GM12878 (cell line): ENCODE data around the gene PTCD1. TPM values are rescaled to one million over a fixed set of nuclear protein-coding genes. Genes with fewer than 3 reads are reported as not detected.
A peak's percentile ranks its signal among the peaks of the same experiment; 100 is the strongest.

Experiments used
- ATF2 ChIP-seq: IDR thresholded peaks from 2 replicates; pipeline ENCODE4 v1.6.1; 2012; ENCODE audit warnings: low read length, inconsistent platforms
- EGR1 ChIP-seq, 2 experiments: IDR thresholded peaks; 1 replicate in 1 of 2; 2 replicates in 1 of 2; pipeline ENCODE4 v1.6.1; 2011 to 2012; ENCODE audit warnings: low read depth in 2 of 2, low read length in 2 of 2, borderline replicate concordance in 1 of 2, mild to moderate bottlenecking in 1 of 2, moderate library complexity in 1 of 2
- ETV6 ChIP-seq, 2 experiments: fragments of 450-650 bp in 1 of 2; IDR thresholded peaks in 1 of 2; conservative IDR thresholded peaks in 1 of 2; 2 replicates each; pipeline ENCODE4 v1.6.1; 2014; ENCODE audit warnings: antibody characterized with exemption in 1 of 2, borderline replicate concordance in 1 of 2, low read depth in 1 of 2, mild to moderate bottlenecking in 1 of 2, moderate library complexity in 1 of 2
- FOS ChIP-seq: IDR thresholded peaks from 3 replicates; pipeline ENCODE4 v1.6.1; 2011; ENCODE audit warnings: borderline replicate concordance; ENCODE audit not compliant: insufficient read length; ENCODE audit errors: extremely low read depth
- IRF4 ChIP-seq: IDR thresholded peaks from 2 replicates; pipeline ENCODE4 v1.6.1; 2011; ENCODE audit warnings: low read depth, low read length
- LARP7 ChIP-seq: fragments of 450-650 bp; IDR thresholded peaks from 2 replicates; pipeline ENCODE4 v1.6.1; 2017; ENCODE audit warnings: mild to moderate bottlenecking
- MXI1 ChIP-seq: fragments of 150-350 bp; IDR thresholded peaks from 2 replicates; pipeline ENCODE4 v1.6.1; 2011; ENCODE audit warnings: low read depth, mild to moderate bottlenecking, inconsistent platforms, low read length, improper control_type of control experiment
- PKNOX1 ChIP-seq: fragments of 450-650 bp; IDR thresholded peaks from 2 replicates; pipeline ENCODE4 v1.6.1; 2016; ENCODE audit warnings: mild to moderate bottlenecking
- RFX5 ChIP-seq: IDR thresholded peaks from 2 replicates; pipeline ENCODE4 v1.6.1; 2011; ENCODE audit warnings: low read depth, low read length, improper control_type of control experiment
- TCF7 ChIP-seq: IDR thresholded peaks from 2 replicates; pipeline ENCODE4 v1.6.1; 2014; ENCODE audit warnings: antibody characterized with exemption, borderline replicate concordance
- ZNF592 ChIP-seq: fragments of 450-650 bp; IDR thresholded peaks from 2 replicates; pipeline ENCODE4 v1.6.1; 2017; ENCODE audit warnings: mild to moderate bottlenecking, moderate library complexity
- polyA plus RNA-seq, 11 experiments: library from polyadenylated mRNA; depleted of rRNA in 4 of 11; unstranded in 6 of 11; stranded (reverse) in 5 of 11; fragments of >200 nt; fragmentation: Nextera tagmentation in 4 of 11; fragmentation: Illumina TruSeq in 1 of 11; extraction: Ambion mirVana in 4 of 11; extraction: Trizol in 1 of 11; gene quantifications; 1 replicate in 1 of 11; 2 replicates in 10 of 11; pipeline versions ENCODE4 v1.2.1 to v1.2.3, GENCODE V29; 2011 to 2016; ENCODE audit warnings: inconsistent platforms in 2 of 11, missing spikeins in 2 of 11, low read depth in 1 of 11
- total RNA-seq, 4 experiments: library from RNA; depleted of rRNA in 3 of 4; stranded (reverse); fragments of >200 nt in 3 of 4; fragmentation: Illumina TruSeq in 1 of 4; extraction: Trizol in 1 of 4; gene quantifications; 2 replicates each; pipeline versions ENCODE4 v1.2.1 to v1.2.3, GENCODE V29; 2013 to 2021
- TF ChIP-seq, protein P1 (sequence below): fragments of 450-650 bp; formaldehyde crosslinking; IDR thresholded peaks from 2 replicates; pipeline ENCODE4 v1.5.0; 2022; ENCODE audit warnings: mild to moderate bottlenecking, missing genetic modification characterization
- TF ChIP-seq, protein P2 (sequence below): fragments of 450-650 bp; IDR thresholded peaks from 2 replicates; pipeline ENCODE4 v1.6.1; 2017; ENCODE audit warnings: low read depth, mild to moderate bottlenecking, moderate library complexity

Gene PTCD1
- total and polyA plus RNA-seq, 10 of the 15 experiments (the other 5 are each of a cell fraction or from before 2014, with no cell fraction given), result 0.26 to 9.7 (median 5.0) TPM

GRCh38 chr7:99408379-99409191 is 30.0 kb downstream of the PTCD1 start, which contains the start of the genes BUD31 and PDAP1 (continued):
- TF ChIP-seq, protein P1, sequence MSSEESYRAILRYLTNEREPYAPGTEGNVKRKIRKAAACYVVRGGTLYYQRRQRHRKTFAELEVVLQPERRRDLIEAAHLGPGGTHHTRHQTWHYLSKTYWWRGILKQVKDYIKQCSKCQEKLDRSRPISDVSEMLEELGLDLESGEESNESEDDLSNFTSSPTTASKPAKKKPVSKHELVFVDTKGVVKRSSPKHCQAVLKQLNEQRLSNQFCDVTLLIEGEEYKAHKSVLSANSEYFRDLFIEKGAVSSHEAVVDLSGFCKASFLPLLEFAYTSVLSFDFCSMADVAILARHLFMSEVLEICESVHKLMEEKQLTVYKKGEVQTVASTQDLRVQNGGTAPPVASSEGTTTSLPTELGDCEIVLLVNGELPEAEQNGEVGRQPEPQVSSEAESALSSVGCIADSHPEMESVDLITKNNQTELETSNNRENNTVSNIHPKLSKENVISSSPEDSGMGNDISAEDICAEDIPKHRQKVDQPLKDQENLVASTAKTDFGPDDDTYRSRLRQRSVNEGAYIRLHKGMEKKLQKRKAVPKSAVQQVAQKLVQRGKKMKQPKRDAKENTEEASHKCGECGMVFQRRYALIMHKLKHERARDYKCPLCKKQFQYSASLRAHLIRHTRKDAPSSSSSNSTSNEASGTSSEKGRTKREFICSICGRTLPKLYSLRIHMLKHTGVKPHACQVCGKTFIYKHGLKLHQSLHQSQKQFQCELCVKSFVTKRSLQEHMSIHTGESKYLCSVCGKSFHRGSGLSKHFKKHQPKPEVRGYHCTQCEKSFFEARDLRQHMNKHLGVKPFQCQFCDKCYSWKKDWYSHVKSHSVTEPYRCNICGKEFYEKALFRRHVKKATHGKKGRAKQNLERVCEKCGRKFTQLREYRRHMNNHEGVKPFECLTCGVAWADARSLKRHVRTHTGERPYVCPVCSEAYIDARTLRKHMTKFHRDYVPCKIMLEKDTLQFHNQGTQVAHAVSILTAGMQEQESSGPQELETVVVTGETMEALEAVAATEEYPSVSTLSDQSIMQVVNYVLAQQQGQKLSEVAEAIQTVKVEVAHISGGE (CRISPR knock-in tag), result no peak
- TF ChIP-seq, protein P2, sequence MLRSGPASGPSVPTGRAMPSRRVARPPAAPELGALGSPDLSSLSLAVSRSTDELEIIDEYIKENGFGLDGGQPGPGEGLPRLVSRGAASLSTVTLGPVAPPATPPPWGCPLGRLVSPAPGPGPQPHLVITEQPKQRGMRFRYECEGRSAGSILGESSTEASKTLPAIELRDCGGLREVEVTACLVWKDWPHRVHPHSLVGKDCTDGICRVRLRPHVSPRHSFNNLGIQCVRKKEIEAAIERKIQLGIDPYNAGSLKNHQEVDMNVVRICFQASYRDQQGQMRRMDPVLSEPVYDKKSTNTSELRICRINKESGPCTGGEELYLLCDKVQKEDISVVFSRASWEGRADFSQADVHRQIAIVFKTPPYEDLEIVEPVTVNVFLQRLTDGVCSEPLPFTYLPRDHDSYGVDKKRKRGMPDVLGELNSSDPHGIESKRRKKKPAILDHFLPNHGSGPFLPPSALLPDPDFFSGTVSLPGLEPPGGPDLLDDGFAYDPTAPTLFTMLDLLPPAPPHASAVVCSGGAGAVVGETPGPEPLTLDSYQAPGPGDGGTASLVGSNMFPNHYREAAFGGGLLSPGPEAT, result peak; percentile 85; the same call in 1 of the 2 replicates
- TF ChIP-seq ZNF592 (peak; percentile 96), ETV6 (conservative IDR thresholded peaks at IDR 0.05 in 1 of 2, IDR thresholded peaks at IDR 0.05 in 1 of 2; ENCODE audit: borderline replicate concordance in 1 of 2, low read depth in 1 of 2) (peak in 1 of 2 experiments; percentile 11; a peak in 1 of 4 replicates), RFX5 (0 out of 2 replicates have a peak, but pooled peaks have one; percentile 17), TCF7 (no peak), FOS (no peak), EGR1 (IDR thresholded peaks at IDR 0.05; ENCODE audit: borderline replicate concordance in 1 of 2, low read depth in 2 of 2, low read length in 2 of 2) (peak in 1 of 2 experiments; percentile 19; a peak in 1 of 3 replicates), PKNOX1 (peak; percentile 59; the same call in 1 of the 2 replicates), MXI1 (0 out of 2 replicates have a peak, but pooled peaks have one; percentile 26), IRF4 (peak; percentile 5; the same call in 1 of the 2 replicates), ATF2 (peak; percentile 99), LARP7 (peak; percentile 93)
